Ovary (tissue), 3 donors: ENCODE results near the gene NFKBIL1.
"Not testable (repeated sequence)": the region's sequence is repeated elsewhere in the genome, so short reads cannot be mapped to it uniquely, and the experiment has no call there.

Experiments
- CTCF ChIP-seq, 3 donors: fragments of 450-650 bp in 2 of 3; fragments of 200-600 bp in 1 of 3; IDR thresholded peaks; one replicate each; pipeline versions ENCODE4 v1.5.1 to v1.8.0; 2016 to 2022; ENCODE audit warnings: antibody characterized with exemption in 3 of 3, mild to moderate bottlenecking in 1 of 3
- EP300 ChIP-seq: sonication (generic); formaldehyde crosslinking; IDR thresholded peaks from one replicate; pipeline ENCODE4 v1.6.1; 2017; ENCODE audit warnings: antibody characterized with exemption
- POLR2A ChIP-seq: fragments of 450-650 bp; IDR thresholded peaks from one replicate; pipeline ENCODE4 v1.6.1; 2017; ENCODE audit warnings: antibody characterized with exemption, mild to moderate bottlenecking, moderate library complexity
- donor health status: DM: no; HTN: no; CAD: no.

DNA sequence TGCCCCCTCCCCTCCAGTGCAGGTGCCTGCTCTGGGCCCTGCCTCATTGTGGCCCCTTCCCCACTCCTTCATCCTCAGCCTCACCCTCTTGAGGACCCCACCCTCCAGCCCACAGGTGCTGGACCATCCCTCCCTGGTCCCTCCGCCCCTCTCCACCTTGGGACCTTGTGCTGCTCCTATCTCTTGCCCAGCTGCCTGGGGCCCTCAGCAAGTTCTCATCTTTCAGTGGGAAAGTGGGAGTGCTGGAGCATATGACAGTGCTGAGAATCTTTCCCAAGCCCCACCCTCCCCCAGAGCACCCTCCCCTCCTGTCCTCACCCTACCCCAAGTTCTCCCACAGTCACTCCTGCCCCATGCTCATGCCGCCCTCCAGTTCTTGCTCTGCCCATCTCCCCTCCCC lies 47.8 kb upstream of the NFKBIL1 start:
- TF ChIP-seq CTCF (IDR thresholded peaks at IDR 0.05); POLR2A; EP300: not testable (repeated sequence)
